ENCODE data around the gene WDR73. TPM values are rescaled to one million over a fixed set of nuclear protein-coding genes. Genes with fewer than 3 reads are reported as not detected.

WDR73 gene
- total and polyA plus RNA-seq, 2 of the 8 experiments (the other 6 are each of a cell fraction or from before 2014, with no cell fraction given), result 22.7 to 23.1 TPM

DNA sequence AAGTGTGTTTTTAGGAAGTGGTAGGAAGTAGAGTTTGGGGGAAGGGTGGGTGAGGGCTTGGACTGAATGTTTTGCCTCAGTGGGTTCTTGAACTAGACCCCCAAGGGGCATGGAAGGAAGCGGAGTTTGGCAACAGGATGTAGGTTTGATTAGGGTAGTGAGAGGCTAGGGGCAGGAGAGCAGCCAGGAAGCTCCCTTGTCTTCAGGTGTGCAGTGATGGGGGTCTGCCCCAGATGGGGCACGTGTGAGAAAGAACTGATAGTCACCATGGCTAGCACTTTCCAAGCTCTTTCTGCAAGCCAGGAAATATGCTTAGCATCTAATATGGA is 48.6 kb downstream of the WDR73 start:
- H3K4me2 ChIP-seq (ENCODE audit: insufficient read depth in 1 of 2, low read depth in 2 of 2, low read length in 2 of 2), result peak overlapping the region; percentile 50 to 65; a peak in 3 of 4 replicates
- ChIA-PET POLR2A (ENCODE audit: partially characterized antibody) (interaction anchor here (1.7 to 11.9 kb wide), 6 partner anchors 12 to 111 kb away, joined by 5 to 176 read pairs (median 11); partner anchors contain the start of genes SEC11A and WDR73), CTCF (ENCODE audit: partially characterized antibody) (interaction anchor here (1.0 to 3.5 kb wide), 6 partner anchors 8 to 265 kb away, joined by 3 to 11 read pairs (median 4); no protein-coding TSS in a partner anchor)
- no peak overlapping the region for H2AK5ac ChIP-seq (ENCODE audit: low read depth, low read length)
- H4K91ac ChIP-seq (replicated peaks; ENCODE audit: insufficient read length, low read length), result no peak overlapping the region
- no peak overlapping the region for H2BK15ac ChIP-seq (ENCODE audit: low read length)
- no peaks in the 10 kb centered on the region for H3K9me3 ChIP-seq (ENCODE audit: insufficient read depth in 2 of 2, low read depth in 1 of 2, low read length in 1 of 2)
- no peak overlapping the region for H3K4ac ChIP-seq (replicated peaks; ENCODE audit: insufficient read length, low read depth, low read length)
- FAIRE-seq (no peak), DNase-seq (ENCODE audit: low read depth in 1 of 2, low spot score in 2 of 2) (no peak)
- no peak overlapping the region for H2BK120ac ChIP-seq (replicated peaks; ENCODE audit: low read depth, low read length)
- TF ChIP-seq KDM1A (IDR thresholded peaks at IDR 0.05; ENCODE audit: borderline replicate concordance, low read length), result no peak
- no peak for TF ChIP-seq EGR1 (IDR thresholded peaks at IDR 0.05; ENCODE audit: borderline replicate concordance, low read depth, low read length)
- TF ChIP-seq KDM4A (IDR thresholded peaks at IDR 0.05; ENCODE audit: low read depth, low read length, severe bottlenecking), result no peak
- TF ChIP-seq POLR2A (IDR thresholded peaks at IDR 0.05; ENCODE audit: control extremely low read depth in 1 of 2, low read depth in 2 of 2, low read length in 2 of 2), result 0 out of 3 replicates have a peak, but pooled peaks of 1 of the 2 experiments have one; percentile 7
- no peak overlapping the region; a peak in 1 of 7 replicates for H3K9ac ChIP-seq (replicated peaks in 1 of 4; ENCODE audit: extremely low read depth in 1 of 4, low read depth in 3 of 4, low read length in 3 of 4)
- peaks cover 18 to 32% of the 10 kb centered on the region in 2 experiments for H4K20me1 ChIP-seq (replicated peaks in 1 of 2; ENCODE audit: control insufficient read depth in 1 of 2, insufficient read depth in 2 of 2, low read length in 2 of 2)
- H4K8ac ChIP-seq (ENCODE audit: extremely low read depth, insufficient read depth, low read length), result no peak overlapping the region
- H4K5ac ChIP-seq (ENCODE audit: insufficient read length, low read depth, low read length), result no peak overlapping the region
- H3K23ac ChIP-seq (ENCODE audit: insufficient read length), result no peak overlapping the region
- peaks cover 16% of the 10 kb centered on the region for H3K23me2 ChIP-seq (ENCODE audit: low read depth, low read length)
- peaks cover 7% of the 10 kb centered on the region for H3K79me1 ChIP-seq (ENCODE audit: low read depth, low read length)
- no peak overlapping the region for H3K27ac ChIP-seq (ENCODE audit: low read depth, low read length)
- H3K18ac ChIP-seq (ENCODE audit: extremely low read depth, low read length), result no peak overlapping the region; the same call in 1 of the 2 replicates
- no peak overlapping the region for H3K56ac ChIP-seq (replicated peaks; ENCODE audit: insufficient read length, low read depth, low read length)
- peaks cover 29 to 78% of the 10 kb centered on the region in 2 experiments for H3K79me2 ChIP-seq (ENCODE audit: control insufficient read depth in 1 of 2, insufficient read depth in 2 of 2, low read length in 2 of 2)
- peak overlapping the region; percentile 7 for H2BK12ac ChIP-seq (ENCODE audit: low read depth, low read length)
- no peaks in the 10 kb centered on the region; a peak in 3 of 7 replicates for H3K27me3 ChIP-seq (replicated peaks in 1 of 4; ENCODE audit: control insufficient read depth in 3 of 4, extremely low read depth in 1 of 4, insufficient read depth in 3 of 4, low read length in 3 of 4)
- no peak overlapping the region for H2AFZ ChIP-seq (ENCODE audit: low read length)
- H3K4me3 ChIP-seq (ENCODE audit: extremely low read depth in 1 of 4, insufficient read depth in 2 of 4, low read depth in 3 of 4, low read length in 4 of 4), result peak overlapping the region in 2 of 4 experiments; percentile 18 to 47; a peak in 2 of 8 replicates
- peaks cover 0 to 25% (median 12%) of the 10 kb centered on the region in 4 experiments; a peak in 5 of 8 replicates for H3K36me3 ChIP-seq (ENCODE audit: control insufficient read depth in 2 of 4, insufficient read depth in 4 of 4, low read length in 3 of 4)
- 91% methylated on average over 2 of the region's 2 CpGs; no CpG with 5 or more reads in 1 of the 2 experiments for WGBS, 2 experiments (ENCODE audit: extremely low coverage in 1 of 2, insufficient coverage in 1 of 2, insufficient read length in 1 of 2, insufficient replicate concordance in 2 of 2, low coverage in 1 of 2, low lambda C conversion rate in 2 of 2, missing lambda C conversion rate in 1 of 2)
- H2BK20ac ChIP-seq (ENCODE audit: low read length), result no peak overlapping the region
- peak overlapping the region; percentile 73; the same call in 1 of the 2 replicates for H2BK5ac ChIP-seq (ENCODE audit: low read depth, low read length)
- no peak overlapping the region for H3K14ac ChIP-seq (ENCODE audit: insufficient read length)
- H3K4me1 ChIP-seq (replicated peaks in 1 of 4; ENCODE audit: control insufficient read depth in 3 of 4, insufficient read depth in 4 of 4, low read length in 3 of 4), result peaks cover 9 to 28% (median 25%) of the 10 kb centered on the region in 4 experiments
